ENCODE data around the gene RPIA.

Gene RPIA

DNA sequence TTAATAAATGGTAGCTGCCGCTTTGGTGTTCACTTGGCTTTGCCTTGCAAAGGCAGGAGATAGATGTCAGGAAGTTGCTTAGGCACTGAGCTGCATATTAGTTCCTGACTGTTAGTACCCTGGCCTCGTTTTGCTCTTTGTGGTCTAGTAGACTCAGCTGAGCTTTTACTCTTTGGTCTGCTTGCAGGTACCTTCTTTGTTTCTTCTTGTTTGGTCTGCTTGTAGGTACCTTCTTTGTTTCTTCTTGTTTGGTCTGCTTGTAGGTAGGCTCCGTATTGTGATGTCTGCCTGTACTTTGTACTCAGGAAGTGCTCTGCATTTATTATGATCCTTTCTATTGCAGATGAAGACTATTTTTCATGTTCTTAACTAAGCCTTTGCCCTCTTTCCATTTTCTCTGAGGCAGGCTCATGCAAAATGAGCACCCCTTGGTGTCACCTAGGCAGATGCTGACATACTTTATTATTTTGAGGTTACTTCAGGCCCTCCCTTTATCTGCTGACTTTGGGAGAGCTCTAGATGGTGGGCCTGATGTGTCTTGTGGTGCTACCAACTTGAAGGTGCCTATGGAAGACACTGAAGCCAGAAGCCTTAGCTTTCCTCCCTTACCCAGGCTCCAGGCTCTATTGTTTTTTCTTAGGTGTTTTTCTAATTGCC, 6.0 kb downstream of the RPIA start:
- Histone ChIP-seq H3K27me3 (ENCODE audit: insufficient read depth, insufficient read length) (no peaks in the 10 kb centered on the region), H3K36me3 (ENCODE audit: insufficient read depth, insufficient read length, low read length) (peaks cover 25% of the 10 kb centered on the region), H3K9ac (ENCODE audit: insufficient read length, low read depth) (no peak overlapping the region), H3K4me3 (ENCODE audit: insufficient read length, low read depth) (no peak overlapping the region), H3K9me3 (ENCODE audit: insufficient read depth, low read length) (peaks cover 4% of the 10 kb centered on the region; the same call in 1 of the 2 replicates), H3K4me1 (ENCODE audit: insufficient read depth, insufficient read length) (no peaks in the 10 kb centered on the region)
- DNase-seq (ENCODE audit: low read depth, low spot score), result no peak
- TF ChIP-seq ZNF274 (IDR thresholded peaks at IDR 0.05; ENCODE audit: low read depth, low read length) (no peak), SUZ12 (IDR thresholded peaks at IDR 0.05; ENCODE audit: extremely low read depth, insufficient read depth, insufficient read length) (no peak), YY1 (IDR thresholded peaks at IDR 0.05; ENCODE audit: insufficient read depth, insufficient read length) (no peak)

DNA sequence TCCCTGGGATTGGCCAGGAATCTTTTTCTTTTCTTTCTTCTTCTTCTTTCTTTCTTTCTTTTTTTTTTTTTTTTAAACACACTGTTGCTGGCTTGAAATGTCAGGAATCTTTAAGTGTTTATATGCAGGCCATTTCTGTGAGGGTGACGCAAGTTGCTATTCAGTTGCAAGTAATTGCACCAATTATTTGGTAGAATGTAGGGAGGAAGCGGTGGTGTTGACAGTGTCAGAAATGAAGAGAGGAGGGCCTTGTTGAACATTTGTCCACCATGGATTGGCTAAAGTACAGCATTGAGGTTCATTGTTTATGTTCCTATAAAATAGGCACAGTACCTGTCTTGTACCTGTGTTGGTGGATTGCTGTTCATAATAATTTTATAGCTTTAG, 6.5 kb downstream of the RPIA start:
- Histone ChIP-seq H3K36me3 (ENCODE audit: insufficient read depth, insufficient read length, low read length) (peaks cover 25% of the 10 kb centered on the region), H3K27me3 (ENCODE audit: insufficient read depth, insufficient read length) (no peaks in the 10 kb centered on the region), H3K4me3 (ENCODE audit: insufficient read length, low read depth) (no peak overlapping the region), H3K9me3 (ENCODE audit: insufficient read depth, low read length) (peaks cover 6% of the 10 kb centered on the region; the same call in 1 of the 2 replicates), H3K9ac (ENCODE audit: insufficient read length, low read depth) (no peak overlapping the region), H3K4me1 (ENCODE audit: insufficient read depth, insufficient read length) (no peaks in the 10 kb centered on the region)
- TF ChIP-seq ZNF274 (IDR thresholded peaks at IDR 0.05; ENCODE audit: low read depth, low read length) (no peak), YY1 (IDR thresholded peaks at IDR 0.05; ENCODE audit: insufficient read depth, insufficient read length) (no peak), SUZ12 (IDR thresholded peaks at IDR 0.05; ENCODE audit: extremely low read depth, insufficient read depth, insufficient read length) (no peak)
- no peak for DNase-seq (ENCODE audit: low read depth, low spot score)

DNA sequence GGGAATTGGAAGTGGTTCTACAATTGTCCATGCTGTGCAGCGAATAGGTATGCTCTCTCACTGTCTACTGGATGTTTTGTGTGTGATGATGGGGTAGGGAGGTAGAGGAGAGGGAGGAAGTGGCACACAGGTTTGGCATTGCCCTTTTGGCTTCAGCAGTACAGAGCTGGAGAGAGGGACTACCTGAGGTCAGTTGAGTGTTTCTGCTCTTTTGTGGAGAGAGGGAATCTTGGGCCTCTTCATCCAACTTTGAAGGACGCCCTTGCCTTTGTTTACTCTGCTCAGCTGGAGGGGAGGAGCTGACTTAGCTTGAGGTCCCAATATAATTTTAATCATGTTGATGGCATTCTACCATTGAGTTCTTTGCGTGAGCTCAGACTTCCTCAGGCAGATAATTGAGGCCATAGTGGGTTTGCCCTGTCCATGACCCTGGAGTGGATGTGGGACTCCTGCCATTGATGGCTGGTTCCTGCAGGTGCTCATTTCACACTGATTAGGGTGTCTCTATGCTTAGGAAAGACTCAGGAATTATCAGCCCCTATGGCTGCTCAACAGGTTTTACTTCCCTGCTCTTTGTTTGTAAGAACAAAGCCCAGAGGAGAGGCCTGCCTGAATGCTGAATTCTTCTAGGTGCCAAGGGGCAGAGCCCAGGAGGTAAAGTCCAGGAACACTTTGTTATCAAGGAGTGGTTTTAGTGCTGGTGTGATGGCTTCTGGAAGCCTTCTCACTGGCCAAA, 7.2 kb downstream of the RPIA start:
- Histone ChIP-seq H3K36me3 (ENCODE audit: insufficient read depth, insufficient read length, low read length) (peaks cover 25% of the 10 kb centered on the region), H3K27me3 (ENCODE audit: insufficient read depth, insufficient read length) (no peaks in the 10 kb centered on the region), H3K4me3 (ENCODE audit: insufficient read length, low read depth) (no peak overlapping the region), H3K4me1 (ENCODE audit: insufficient read depth, insufficient read length) (no peaks in the 10 kb centered on the region), H3K9me3 (ENCODE audit: insufficient read depth, low read length) (peaks cover 6% of the 10 kb centered on the region; the same call in 1 of the 2 replicates), H3K9ac (ENCODE audit: insufficient read length, low read depth) (no peak overlapping the region)
- DNase-seq (ENCODE audit: low read depth, low spot score), result no peak
- no peak for TF ChIP-seq YY1 (IDR thresholded peaks at IDR 0.05; ENCODE audit: insufficient read depth, insufficient read length)
- TF ChIP-seq ZNF274 (IDR thresholded peaks at IDR 0.05; ENCODE audit: low read depth, low read length), result no peak
- no peak for TF ChIP-seq SUZ12 (IDR thresholded peaks at IDR 0.05; ENCODE audit: extremely low read depth, insufficient read depth, insufficient read length)

GRCh38 chr2:88707003-88707402, 15.5 kb downstream of the RPIA start:
- Histone ChIP-seq H3K9ac (ENCODE audit: insufficient read length, low read depth) (no peak overlapping the region), H3K36me3 (ENCODE audit: insufficient read depth, insufficient read length, low read length) (peaks cover 5% of the 10 kb centered on the region), H3K4me3 (ENCODE audit: insufficient read length, low read depth) (no peak overlapping the region), H3K9me3 (ENCODE audit: insufficient read depth, low read length) (peaks cover 12% of the 10 kb centered on the region; the same call in 1 of the 2 replicates), H3K27me3 (ENCODE audit: insufficient read depth, insufficient read length) (no peaks in the 10 kb centered on the region), H3K4me1 (ENCODE audit: insufficient read depth, insufficient read length) (no peaks in the 10 kb centered on the region)
- DNase-seq (ENCODE audit: low read depth, low spot score), result no peak
- TF ChIP-seq YY1 (IDR thresholded peaks at IDR 0.05; ENCODE audit: insufficient read depth, insufficient read length), result no peak
- TF ChIP-seq ZNF274 (IDR thresholded peaks at IDR 0.05; ENCODE audit: low read depth, low read length), result no peak
- no peak for TF ChIP-seq SUZ12 (IDR thresholded peaks at IDR 0.05; ENCODE audit: extremely low read depth, insufficient read depth, insufficient read length)

DNA sequence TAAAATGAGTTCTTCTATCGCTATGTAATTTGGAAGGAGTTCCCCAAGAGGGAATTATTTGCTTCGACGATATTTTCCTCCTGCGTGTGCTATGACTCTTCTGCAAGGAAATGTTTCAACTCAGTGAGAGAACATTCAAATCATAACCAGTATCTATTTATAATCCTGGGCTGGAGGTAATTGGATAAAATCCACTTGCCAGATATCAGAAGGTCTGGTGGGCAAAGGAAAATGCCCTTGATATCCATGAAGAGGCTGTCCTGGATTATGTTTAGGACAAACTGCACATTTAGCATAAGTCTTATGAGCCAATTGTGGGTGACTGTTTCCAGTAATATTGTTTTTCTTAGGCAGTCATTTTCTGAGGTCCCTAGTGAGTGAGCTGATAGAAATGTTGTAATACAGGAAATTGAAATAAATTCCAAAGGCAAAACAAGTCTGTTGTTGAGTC, 17.7 kb downstream of the RPIA start:
- no peaks in the 10 kb centered on the region for H3K27me3 ChIP-seq (ENCODE audit: insufficient read depth, insufficient read length)
- no peak for DNase-seq (ENCODE audit: low read depth, low spot score)
- H3K9ac ChIP-seq (ENCODE audit: insufficient read length, low read depth), result no peak overlapping the region
- no peaks in the 10 kb centered on the region for H3K4me1 ChIP-seq (ENCODE audit: insufficient read depth, insufficient read length)
- no peak overlapping the region for H3K4me3 ChIP-seq (ENCODE audit: insufficient read length, low read depth)
- no peaks in the 10 kb centered on the region for H3K36me3 ChIP-seq (ENCODE audit: insufficient read depth, insufficient read length, low read length)
- H3K9me3 ChIP-seq (ENCODE audit: insufficient read depth, low read length), result 0 out of 2 replicates have a peak, but pooled peaks cover 11% of the 10 kb centered on the region
- TF ChIP-seq SUZ12 (IDR thresholded peaks at IDR 0.05; ENCODE audit: extremely low read depth, insufficient read depth, insufficient read length), result no peak
- no peak for TF ChIP-seq ZNF274 (IDR thresholded peaks at IDR 0.05; ENCODE audit: low read depth, low read length)
- TF ChIP-seq YY1 (IDR thresholded peaks at IDR 0.05; ENCODE audit: insufficient read depth, insufficient read length), result no peak

GRCh38 chr2:88711289-88711688, 19.8 kb downstream of the RPIA start:
- H3K36me3 ChIP-seq (ENCODE audit: insufficient read depth, insufficient read length, low read length), result no peaks in the 10 kb centered on the region
- TF ChIP-seq SUZ12 (IDR thresholded peaks at IDR 0.05; ENCODE audit: extremely low read depth, insufficient read depth, insufficient read length) (no peak), YY1 (IDR thresholded peaks at IDR 0.05; ENCODE audit: insufficient read depth, insufficient read length) (no peak), ZNF274 (IDR thresholded peaks at IDR 0.05; ENCODE audit: low read depth, low read length) (no peak)
- no peaks in the 10 kb centered on the region for H3K4me1 ChIP-seq (ENCODE audit: insufficient read depth, insufficient read length)
- H3K4me3 ChIP-seq (ENCODE audit: insufficient read length, low read depth), result no peak overlapping the region
- no peak for DNase-seq (ENCODE audit: low read depth, low spot score)
- H3K9me3 ChIP-seq (ENCODE audit: insufficient read depth, low read length), result peaks cover 8% of the 10 kb centered on the region; the same call in 1 of the 2 replicates
- no peaks in the 10 kb centered on the region for H3K27me3 ChIP-seq (ENCODE audit: insufficient read depth, insufficient read length)
- H3K9ac ChIP-seq (ENCODE audit: insufficient read length, low read depth), result no peak overlapping the region

- no peak for DNase-seq (ENCODE audit: low read depth, low spot score)
- TF ChIP-seq ZNF274 (IDR thresholded peaks at IDR 0.05; ENCODE audit: low read depth, low read length) (no peak), SUZ12 (IDR thresholded peaks at IDR 0.05; ENCODE audit: extremely low read depth, insufficient read depth, insufficient read length) (no peak), YY1 (IDR thresholded peaks at IDR 0.05; ENCODE audit: insufficient read depth, insufficient read length) (no peak)
- Histone ChIP-seq H3K36me3 (ENCODE audit: insufficient read depth, insufficient read length, low read length) (no peaks in the 10 kb centered on the region), H3K9me3 (ENCODE audit: insufficient read depth, low read length) (peaks cover 11% of the 10 kb centered on the region; the same call in 1 of the 2 replicates), H3K27me3 (ENCODE audit: insufficient read depth, insufficient read length) (no peaks in the 10 kb centered on the region), H3K4me3 (ENCODE audit: insufficient read length, low read depth) (no peak overlapping the region), H3K9ac (ENCODE audit: insufficient read length, low read depth) (no peak overlapping the region), H3K4me1 (ENCODE audit: insufficient read depth, insufficient read length) (no peaks in the 10 kb centered on the region)
Measured at GRCh38 chr2:88711897-88712296, 20.4 kb downstream of the RPIA start.

Data from NT2/D1 (cell line).